Measurements from ENCODE around the gene BAAT. TPM values are rescaled to one million over a fixed set of nuclear protein-coding genes. Genes with fewer than 3 reads are reported as not detected.

The BAAT gene
- total and polyA plus RNA-seq, 2 of the 4 experiments (the other 2 are of a cell fraction) = not detected

DNA sequence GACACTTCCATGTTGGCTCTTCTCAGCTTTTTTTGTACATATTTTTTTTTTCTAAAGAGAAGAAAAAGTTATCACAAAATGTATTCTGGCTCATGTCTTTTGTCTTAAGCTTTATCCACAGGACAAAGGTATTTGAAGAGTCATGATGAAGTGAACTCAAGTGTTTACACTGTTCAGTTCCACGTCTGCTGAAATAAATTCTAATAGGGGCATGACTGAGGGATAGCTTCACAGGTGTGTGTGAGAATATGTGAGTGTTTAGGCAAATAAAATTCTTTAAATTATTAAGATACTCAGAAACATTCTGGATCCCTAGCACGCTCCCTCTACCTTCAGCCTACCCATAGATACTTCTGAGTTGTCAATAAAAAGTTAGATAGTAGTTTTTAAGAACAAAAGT lies 59.8 kb downstream of the BAAT start:
- Histone ChIP-seq H3K27ac (ENCODE audit: insufficient read depth, low read length) (no peak overlapping the region), H3K9me1 (ENCODE audit: insufficient read depth, low read length) (no peaks in the 10 kb centered on the region), H3K23ac (ENCODE audit: low read depth, low read length) (no peak overlapping the region), H3K9me3 (ENCODE audit: control insufficient read depth, insufficient read depth, low read length) (no peaks in the 10 kb centered on the region), H2AK5ac (ENCODE audit: low read depth, low read length) (no peak overlapping the region), H3K4me3 (ENCODE audit: insufficient read depth, low read depth, low read length) (no peak overlapping the region), H3K18ac (ENCODE audit: low read depth, low read length) (no peak overlapping the region), H2BK5ac (ENCODE audit: low read depth, low read length, poor library complexity, severe bottlenecking) (no peak overlapping the region), H3K4me1 (ENCODE audit: control insufficient read depth, insufficient read depth, low read length) (no peaks in the 10 kb centered on the region), H3K79me1 (ENCODE audit: low read depth in 1 of 2, low read length in 2 of 2) (no peaks in the 10 kb centered on the region), H3K27me3 (ENCODE audit: control insufficient read depth, insufficient read depth, low read length) (no peaks in the 10 kb centered on the region), H3K9ac (ENCODE audit: low read depth, low read length) (no peak overlapping the region), H3K56ac (ENCODE audit: extremely low read depth, insufficient read depth, low read length) (no peak overlapping the region), H4K91ac (ENCODE audit: insufficient read depth, low read depth, low read length) (no peak overlapping the region), H3K36me3 (ENCODE audit: control insufficient read depth, insufficient read depth, low read length) (no peaks in the 10 kb centered on the region), H2AK9ac (replicated peaks; ENCODE audit: low read depth, low read length, poor library complexity) (no peak overlapping the region), H2BK120ac (ENCODE audit: low read depth, low read length) (no peak overlapping the region), H4K5ac (ENCODE audit: low read depth, low read length) (no peak overlapping the region), H3K4me2 (ENCODE audit: low read depth, low read length) (no peak overlapping the region), H2AFZ (replicated peaks; ENCODE audit: low read length, poor library complexity) (no peak overlapping the region), H2BK15ac (ENCODE audit: low read depth, low read length) (no peak overlapping the region), H4K8ac (ENCODE audit: low read depth in 2 of 2, low read length in 2 of 2) (no peak overlapping the region), H2BK20ac (ENCODE audit: low read depth, low read length) (no peak overlapping the region), H3K14ac (replicated peaks; ENCODE audit: low read depth, low read length) (no peak overlapping the region), H4K20me1 (ENCODE audit: insufficient read depth, low read length) (no peaks in the 10 kb centered on the region), H3K4ac (ENCODE audit: low read depth, low read length) (no peak overlapping the region)
- no CpG with 5 or more reads among the region's 2 CpGs for WGBS, 2 experiments (ENCODE audit: extremely low coverage in 2 of 2, insufficient read length in 1 of 2)
- ChIA-PET CTCF (interaction anchor here (2.0 kb wide), 1 partner anchor 13 kb away, joined by 9 read pairs; no protein-coding TSS in a partner anchor), POLR2A (ENCODE audit: unreplicated experiment) (no interaction called here)
- BruUV-seq (replicated peaks) = no TSS peak
- dilution Hi-C loops (cut with HindIII; ENCODE audit: low sequenced_read_pairs, unreplicated experiment) = no loop called here
- DNase-seq = no peak
- intact Hi-C loops (cut with micrococcal nuclease) = no loop called here
- no peak for TF ChIP-seq RAD21 (IDR thresholded peaks at IDR 0.05; ENCODE audit: low read length)
- TF ChIP-seq NFE2L2 (IDR thresholded peaks at IDR 0.05; ENCODE audit: low read depth, low read length) = no peak
- no peak for TF ChIP-seq MXI1 (IDR thresholded peaks at IDR 0.05; ENCODE audit: borderline replicate concordance, low read depth, low read length)
- no peak for TF ChIP-seq CEBPB (IDR thresholded peaks at IDR 0.05; ENCODE audit: low read depth, low read length)
- TF ChIP-seq SMC3 (IDR thresholded peaks at IDR 0.05; ENCODE audit: low read depth, low read length) = no peak
- TF ChIP-seq CHD1 (IDR thresholded peaks at IDR 0.05; ENCODE audit: low read depth, low read length) = no peak
- TF ChIP-seq, protein P1, sequence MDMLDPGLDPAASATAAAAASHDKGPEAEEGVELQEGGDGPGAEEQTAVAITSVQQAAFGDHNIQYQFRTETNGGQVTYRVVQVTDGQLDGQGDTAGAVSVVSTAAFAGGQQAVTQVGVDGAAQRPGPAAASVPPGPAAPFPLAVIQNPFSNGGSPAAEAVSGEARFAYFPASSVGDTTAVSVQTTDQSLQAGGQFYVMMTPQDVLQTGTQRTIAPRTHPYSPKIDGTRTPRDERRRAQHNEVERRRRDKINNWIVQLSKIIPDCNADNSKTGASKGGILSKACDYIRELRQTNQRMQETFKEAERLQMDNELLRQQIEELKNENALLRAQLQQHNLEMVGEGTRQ (IDR thresholded peaks at IDR 0.05; ENCODE audit: low read depth, low read length) = no peak
- in situ Hi-C loops (cut with MboI; ENCODE audit: low sequenced_read_pairs) = no loop called here
- no peak for ATAC-seq (ENCODE audit: low read depth)

Data from IMR-90 (cell line).